Natural killer cell (primary cell): Measurements from ENCODE around the gene LILRA6. TPM values are rescaled to one million over a fixed set of nuclear protein-coding genes. Genes with fewer than 3 reads are reported as not detected.

Experiments used
- ATAC-seq, 3 donors: fragments of 150-1000 bp in 2 of 3; fragments of 200-7000 bp in 1 of 3; cut with Tn5 transposase; 1 replicate in 1 of 3; 2 replicates in 2 of 3; pipeline ENCODE4 v1.10.0; 2021; ENCODE audit warnings: mild to moderate bottlenecking in 2 of 3, moderate library complexity in 2 of 3
- DNase-seq, 2 donors: peaks; one replicate each; pipeline versions ENCODE4 v3.0.0 to v3.0.0-alpha.2; 2013 to 2021; ENCODE audit warnings: mixed read lengths in 1 of 2
- H3K27ac ChIP-seq: one replicate; pipeline ENCODE4 v1.5.1; 2013; ENCODE audit warnings: mild to moderate bottlenecking, low read length
- H3K27me3 ChIP-seq: one replicate; pipeline ENCODE4 v1.6.1; 2013; ENCODE audit warnings: low read length; ENCODE audit not compliant: control insufficient read depth, insufficient read depth
- H3K36me3 ChIP-seq: one replicate; pipeline ENCODE4 v1.6.1; 2013; ENCODE audit warnings: low read length; ENCODE audit not compliant: control insufficient read depth, insufficient read depth
- H3K4me1 ChIP-seq: one replicate; pipeline ENCODE4 v1.6.1; 2013; ENCODE audit warnings: low read length; ENCODE audit not compliant: control insufficient read depth, insufficient read depth
- H3K4me3 ChIP-seq: one replicate; pipeline ENCODE4 v1.5.1; 2013; ENCODE audit warnings: low read length
- H3K9me3 ChIP-seq: one replicate; pipeline ENCODE4 v1.6.1; 2013; ENCODE audit warnings: low read length; ENCODE audit not compliant: control insufficient read depth, insufficient read depth
- H3K27ac Mint-ChIP-seq, 2 donors: one replicate each; pipeline ENCODE4 v1.8.0; 2022; ENCODE audit warnings: mild to moderate bottlenecking in 2 of 2, mixed read lengths in 2 of 2, moderate library complexity in 1 of 2
- H3K27me3 Mint-ChIP-seq, 2 donors: one replicate each; pipeline ENCODE4 v1.8.0; 2022; ENCODE audit warnings: low read depth in 2 of 2, mixed read lengths in 2 of 2
- H3K36me3 Mint-ChIP-seq: one replicate; pipeline ENCODE4 v1.8.0; 2022; ENCODE audit warnings: mixed read lengths
- H3K4me1 Mint-ChIP-seq, 2 donors: one replicate each; pipeline ENCODE4 v1.8.0; 2022; ENCODE audit warnings: mixed read lengths in 2 of 2
- H3K4me3 Mint-ChIP-seq: one replicate; pipeline ENCODE4 v1.8.0; 2022; ENCODE audit warnings: mild to moderate bottlenecking, moderate library complexity, mixed read lengths
- H3K9me3 Mint-ChIP-seq, 2 donors: one replicate each; pipeline ENCODE4 v1.8.0; 2022; ENCODE audit warnings: mixed read lengths in 2 of 2
- WGBS: methylation state at CpG from one replicate; pipeline ENCODE4 v1.1.7; 2013; ENCODE audit warnings: missing lambda C conversion rate; ENCODE audit not compliant: insufficient coverage; 5-methylcytosine and 5-hydroxymethylcytosine counted together
- intact Hi-C: fragments of 100-400 bp; cut with micrococcal nuclease; formaldehyde crosslinking; loops from one replicate; pipeline ENCODE4 v1.14.2; 2022
- total RNA-seq, 4 donors: library from RNA; stranded (reverse); fragments of 120-200 nt in 1 of 4; gene quantifications; one replicate each; pipeline versions ENCODE4 v1.2.3 to v1.2.4, GENCODE V29; 2013 to 2022
- TF ChIP-seq, protein P1 (sequence below): fragments of 200-600 bp; IDR thresholded peaks from one replicate; pipeline ENCODE4 v1.8.0; 2022; ENCODE audit warnings: antibody characterized with exemption

LILRA6 gene
- total RNA-seq, 3 donors from 2014 or later (not counting 1 experiment from before 2014, with no cell fraction given), result 2.1 to 2.6 (median 2.1) TPM

DNA sequence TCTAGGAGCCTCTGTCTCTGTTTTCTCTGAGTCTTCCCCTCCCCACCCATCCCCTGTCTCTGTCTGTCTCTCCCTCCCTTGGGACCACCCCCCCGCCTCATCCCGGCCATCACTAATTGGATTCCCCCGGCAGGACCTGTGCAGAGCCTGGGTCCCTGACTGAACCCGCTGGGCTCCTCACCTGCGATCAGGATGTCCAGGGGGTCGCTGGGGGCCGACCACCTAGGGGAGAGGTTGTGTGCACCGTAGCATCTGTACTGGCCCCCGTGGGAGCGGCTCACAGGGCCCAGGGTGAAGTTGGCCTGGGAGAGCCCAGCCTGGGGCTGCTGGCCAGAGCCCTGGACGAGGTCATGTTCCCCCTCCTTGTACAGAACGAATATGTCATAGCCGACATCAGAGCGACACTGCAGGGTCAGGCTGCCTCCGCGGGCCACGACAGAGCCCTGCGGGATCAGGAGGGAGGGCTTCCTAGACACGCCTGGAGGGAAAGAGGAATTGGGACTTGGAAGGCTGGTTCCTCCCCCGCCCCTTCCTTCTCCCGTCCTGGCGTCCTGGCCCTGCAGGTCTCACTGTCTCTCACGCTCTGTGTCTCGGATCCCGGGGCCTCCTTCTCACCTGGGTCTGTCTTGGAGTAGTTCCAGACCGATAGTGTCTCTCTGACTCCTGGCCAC, 12.7 kb upstream of the LILRA6 start:
- TF ChIP-seq, protein P1, sequence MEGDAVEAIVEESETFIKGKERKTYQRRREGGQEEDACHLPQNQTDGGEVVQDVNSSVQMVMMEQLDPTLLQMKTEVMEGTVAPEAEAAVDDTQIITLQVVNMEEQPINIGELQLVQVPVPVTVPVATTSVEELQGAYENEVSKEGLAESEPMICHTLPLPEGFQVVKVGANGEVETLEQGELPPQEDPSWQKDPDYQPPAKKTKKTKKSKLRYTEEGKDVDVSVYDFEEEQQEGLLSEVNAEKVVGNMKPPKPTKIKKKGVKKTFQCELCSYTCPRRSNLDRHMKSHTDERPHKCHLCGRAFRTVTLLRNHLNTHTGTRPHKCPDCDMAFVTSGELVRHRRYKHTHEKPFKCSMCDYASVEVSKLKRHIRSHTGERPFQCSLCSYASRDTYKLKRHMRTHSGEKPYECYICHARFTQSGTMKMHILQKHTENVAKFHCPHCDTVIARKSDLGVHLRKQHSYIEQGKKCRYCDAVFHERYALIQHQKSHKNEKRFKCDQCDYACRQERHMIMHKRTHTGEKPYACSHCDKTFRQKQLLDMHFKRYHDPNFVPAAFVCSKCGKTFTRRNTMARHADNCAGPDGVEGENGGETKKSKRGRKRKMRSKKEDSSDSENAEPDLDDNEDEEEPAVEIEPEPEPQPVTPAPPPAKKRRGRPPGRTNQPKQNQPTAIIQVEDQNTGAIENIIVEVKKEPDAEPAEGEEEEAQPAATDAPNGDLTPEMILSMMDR, result no peak
- Mint-ChIP-seq H3K9me3 (no peaks in the 10 kb centered on the region), H3K4me3 (no peak overlapping the region), H3K4me1 (no peaks in the 10 kb centered on the region), H3K27me3 (peaks cover 8 to 18% of the 10 kb centered on the region in 2 donors), H3K27ac (no peak overlapping the region), H3K36me3 (no peaks in the 10 kb centered on the region)
- WGBS, result 81% methylated on average over 26 of the region's 26 CpGs
- no peak overlapping the region for H3K4me3 ChIP-seq
- H3K9me3 ChIP-seq, result no peaks in the 10 kb centered on the region
- intact Hi-C loops, result no loop called here
- ATAC-seq (no peak), DNase-seq (no peak)
- no peaks in the 10 kb centered on the region for H3K36me3 ChIP-seq
- no peak overlapping the region for H3K27ac ChIP-seq
- no peaks in the 10 kb centered on the region for H3K27me3 ChIP-seq
- no peaks in the 10 kb centered on the region for H3K4me1 ChIP-seq

DNA sequence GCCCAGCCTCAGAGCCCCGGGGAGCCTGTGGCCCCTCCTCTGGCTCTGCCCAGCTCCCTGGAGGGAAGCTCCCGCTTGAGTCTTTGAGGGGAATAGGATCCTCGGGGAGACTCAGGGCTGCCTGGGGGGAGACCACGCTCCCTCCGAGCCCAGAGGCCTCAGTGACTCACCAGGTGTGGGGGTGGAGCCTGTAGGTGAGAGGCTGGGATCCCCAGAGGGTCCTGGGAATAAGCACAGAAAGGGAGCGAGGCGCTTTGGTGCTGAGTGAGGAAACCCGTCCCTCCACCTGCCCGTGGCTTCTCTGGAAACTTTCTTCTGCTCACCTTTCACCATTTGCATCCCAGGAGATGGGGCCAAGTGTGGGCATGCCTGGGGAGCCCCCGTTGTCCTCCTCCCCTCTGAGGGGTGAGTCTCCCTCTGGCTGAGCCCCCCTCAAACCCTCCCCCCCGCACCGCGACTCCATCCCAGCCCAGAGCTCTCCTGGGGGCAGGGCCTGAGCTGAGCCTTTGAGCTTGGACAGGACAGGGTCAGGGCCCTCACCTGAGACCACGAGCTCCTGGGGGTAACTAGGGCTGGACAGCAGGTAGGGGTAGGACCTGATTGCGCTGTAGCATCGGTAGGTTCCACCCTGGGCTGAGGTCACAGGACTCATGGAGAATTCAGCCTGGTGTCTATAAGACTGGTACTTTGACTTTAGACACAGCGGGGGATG, 11.8 kb upstream of the LILRA6 start:
- no peaks in the 10 kb centered on the region for H3K9me3 Mint-ChIP-seq
- no peaks in the 10 kb centered on the region for H3K4me1 Mint-ChIP-seq
- no peak for ATAC-seq
- H3K36me3 ChIP-seq, result no peaks in the 10 kb centered on the region
- no peak overlapping the region for H3K27ac ChIP-seq
- H3K4me3 ChIP-seq, result no peak overlapping the region
- H3K4me1 ChIP-seq, result no peaks in the 10 kb centered on the region
- no peak overlapping the region for H3K27ac Mint-ChIP-seq
- no peak overlapping the region for H3K4me3 Mint-ChIP-seq
- no peaks in the 10 kb centered on the region for H3K9me3 ChIP-seq
- no peak for DNase-seq
- no peaks in the 10 kb centered on the region for H3K36me3 Mint-ChIP-seq
- H3K27me3 Mint-ChIP-seq, result peaks cover 8 to 19% of the 10 kb centered on the region in 2 donors
- no peaks in the 10 kb centered on the region for H3K27me3 ChIP-seq
- 76% methylated on average over 17 of the region's 17 CpGs for WGBS
- intact Hi-C loops, result no loop called here
- TF ChIP-seq, protein P1, result no peak

DNA sequence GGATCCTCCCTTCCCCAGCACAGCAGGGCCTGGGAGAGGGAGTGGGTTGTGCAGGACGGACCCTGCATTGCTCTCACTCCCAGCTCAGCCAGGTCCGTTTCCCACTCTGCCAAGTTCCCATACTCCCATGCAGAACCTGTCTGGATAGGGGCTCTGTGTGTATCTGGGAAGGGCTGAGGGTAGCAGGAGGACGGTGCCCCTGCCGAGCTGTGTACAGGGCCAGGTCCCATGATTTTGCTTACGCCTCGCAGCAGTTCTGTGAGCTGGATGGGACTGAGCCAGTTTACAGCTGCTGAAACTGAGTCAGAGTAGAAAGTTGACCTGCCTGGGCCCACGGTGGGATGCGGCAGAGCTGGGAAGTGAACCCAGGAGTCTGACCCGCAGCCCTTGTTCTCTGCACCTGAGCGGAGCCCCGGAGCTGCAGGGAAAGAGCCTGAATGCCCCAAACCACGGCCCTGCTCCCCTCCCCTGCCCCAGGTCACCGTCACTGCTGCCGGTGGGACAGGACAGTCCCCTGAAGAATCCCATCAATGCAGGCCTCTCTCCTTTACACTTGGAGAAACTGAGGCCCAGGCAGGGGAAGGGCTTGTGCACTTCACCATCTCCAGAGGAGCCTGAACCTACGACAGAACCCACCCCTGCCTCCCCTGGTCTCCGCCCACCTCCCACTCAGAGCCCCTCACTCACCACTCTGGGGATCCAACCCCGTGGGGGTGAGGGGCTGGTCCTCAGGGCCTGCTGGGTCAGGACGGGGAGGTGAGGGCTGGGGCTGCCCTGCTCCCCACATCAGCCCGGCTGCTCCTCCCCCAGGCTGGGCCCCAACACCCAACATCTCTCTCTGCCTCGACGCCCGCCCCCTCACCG, 11.0 kb upstream of the LILRA6 start:
- DNase-seq (no peak), ATAC-seq (no peak)
- Mint-ChIP-seq H3K4me1 (no peaks in the 10 kb centered on the region), H3K27ac (no peak overlapping the region), H3K27me3 (peaks cover 8 to 19% of the 10 kb centered on the region in 2 donors), H3K9me3 (no peaks in the 10 kb centered on the region), H3K4me3 (no peak overlapping the region), H3K36me3 (no peaks in the 10 kb centered on the region)
- Histone ChIP-seq H3K27ac (no peak overlapping the region), H3K27me3 (no peaks in the 10 kb centered on the region), H3K9me3 (no peaks in the 10 kb centered on the region), H3K4me3 (no peak overlapping the region), H3K4me1 (peaks cover under 1% of the 10 kb centered on the region), H3K36me3 (no peaks in the 10 kb centered on the region)
- WGBS, result 83% methylated on average over 21 of the region's 23 CpGs
- intact Hi-C loops, result no loop called here
- TF ChIP-seq, protein P1, result no peak
